PC-9 (cell line): ENCODE data around the gene PIAS4.

Source experiments
- EZH2 ChIP-seq: fragments of 200-600 bp; sonication (generic); IDR thresholded peaks from 2 replicates; pipeline ENCODE4 v1.8.0; 2017; ENCODE audit warnings: antibody characterized with exemption, low read depth
- TF ChIP-seq, protein P1 (sequence below): fragments of 200-600 bp; sonication (generic); conservative IDR thresholded peaks from 2 replicates; pipeline ENCODE4 v1.6.1; 2017; ENCODE audit warnings: mixed run types, antibody characterized with exemption, mild to moderate bottlenecking, moderate library complexity

DNA sequence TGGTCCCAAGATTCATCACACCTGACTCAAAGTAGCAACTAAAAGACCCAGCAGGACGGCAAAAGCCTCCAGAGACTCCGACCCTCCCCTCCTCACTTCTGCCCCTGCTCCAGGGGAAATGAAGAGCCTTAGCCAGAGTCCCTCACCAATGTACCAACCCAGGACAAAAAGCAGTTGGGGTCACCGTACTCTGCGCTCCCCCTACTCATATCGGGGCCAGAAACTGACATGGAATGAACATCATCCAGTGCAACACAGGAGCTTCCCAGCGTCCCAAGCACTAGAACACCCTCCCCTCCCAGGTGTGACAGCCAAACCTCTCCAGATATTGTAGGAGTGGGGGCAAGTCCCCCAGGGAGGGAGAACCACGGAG is 24.0 kb upstream of the PIAS4 start:
- TF ChIP-seq, protein P1, sequence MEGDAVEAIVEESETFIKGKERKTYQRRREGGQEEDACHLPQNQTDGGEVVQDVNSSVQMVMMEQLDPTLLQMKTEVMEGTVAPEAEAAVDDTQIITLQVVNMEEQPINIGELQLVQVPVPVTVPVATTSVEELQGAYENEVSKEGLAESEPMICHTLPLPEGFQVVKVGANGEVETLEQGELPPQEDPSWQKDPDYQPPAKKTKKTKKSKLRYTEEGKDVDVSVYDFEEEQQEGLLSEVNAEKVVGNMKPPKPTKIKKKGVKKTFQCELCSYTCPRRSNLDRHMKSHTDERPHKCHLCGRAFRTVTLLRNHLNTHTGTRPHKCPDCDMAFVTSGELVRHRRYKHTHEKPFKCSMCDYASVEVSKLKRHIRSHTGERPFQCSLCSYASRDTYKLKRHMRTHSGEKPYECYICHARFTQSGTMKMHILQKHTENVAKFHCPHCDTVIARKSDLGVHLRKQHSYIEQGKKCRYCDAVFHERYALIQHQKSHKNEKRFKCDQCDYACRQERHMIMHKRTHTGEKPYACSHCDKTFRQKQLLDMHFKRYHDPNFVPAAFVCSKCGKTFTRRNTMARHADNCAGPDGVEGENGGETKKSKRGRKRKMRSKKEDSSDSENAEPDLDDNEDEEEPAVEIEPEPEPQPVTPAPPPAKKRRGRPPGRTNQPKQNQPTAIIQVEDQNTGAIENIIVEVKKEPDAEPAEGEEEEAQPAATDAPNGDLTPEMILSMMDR: no peak
- TF ChIP-seq EZH2: no peak
